Measurements from ENCODE around the gene NEU2.

The NEU2 gene

GRCh38 chr2:233055362-233055761 is 22.9 kb downstream of the NEU2 start:
- H3K4me1 ChIP-seq (ENCODE audit: control insufficient read depth, insufficient read depth, low read length), result peaks cover 6% of the 10 kb centered on the region
- no peaks in the 10 kb centered on the region for H3K27me3 ChIP-seq (ENCODE audit: control insufficient read depth, insufficient read depth, low read length)
- no peak overlapping the region for H3K4me3 ChIP-seq (ENCODE audit: low read length)
- no peak overlapping the region for H3K9ac ChIP-seq (ENCODE audit: low read length)
- H3K36me3 ChIP-seq (ENCODE audit: control insufficient read depth, insufficient read depth, low read length), result no peaks in the 10 kb centered on the region
- no peaks in the 10 kb centered on the region for H3K9me3 ChIP-seq (ENCODE audit: control insufficient read depth, low read length)

GRCh38 chr2:233056961-233057605 is 24.6 kb downstream of the NEU2 start:
- H3K4me3 ChIP-seq (ENCODE audit: low read length), result no peak overlapping the region
- no peaks in the 10 kb centered on the region for H3K27me3 ChIP-seq (ENCODE audit: control insufficient read depth, insufficient read depth, low read length)
- no peak overlapping the region for H3K9ac ChIP-seq (ENCODE audit: low read length)
- no peaks in the 10 kb centered on the region for H3K36me3 ChIP-seq (ENCODE audit: control insufficient read depth, insufficient read depth, low read length)
- H3K4me1 ChIP-seq (ENCODE audit: control insufficient read depth, insufficient read depth, low read length), result peaks cover 20% of the 10 kb centered on the region
- H3K9me3 ChIP-seq (ENCODE audit: control insufficient read depth, low read length), result no peaks in the 10 kb centered on the region

DNA sequence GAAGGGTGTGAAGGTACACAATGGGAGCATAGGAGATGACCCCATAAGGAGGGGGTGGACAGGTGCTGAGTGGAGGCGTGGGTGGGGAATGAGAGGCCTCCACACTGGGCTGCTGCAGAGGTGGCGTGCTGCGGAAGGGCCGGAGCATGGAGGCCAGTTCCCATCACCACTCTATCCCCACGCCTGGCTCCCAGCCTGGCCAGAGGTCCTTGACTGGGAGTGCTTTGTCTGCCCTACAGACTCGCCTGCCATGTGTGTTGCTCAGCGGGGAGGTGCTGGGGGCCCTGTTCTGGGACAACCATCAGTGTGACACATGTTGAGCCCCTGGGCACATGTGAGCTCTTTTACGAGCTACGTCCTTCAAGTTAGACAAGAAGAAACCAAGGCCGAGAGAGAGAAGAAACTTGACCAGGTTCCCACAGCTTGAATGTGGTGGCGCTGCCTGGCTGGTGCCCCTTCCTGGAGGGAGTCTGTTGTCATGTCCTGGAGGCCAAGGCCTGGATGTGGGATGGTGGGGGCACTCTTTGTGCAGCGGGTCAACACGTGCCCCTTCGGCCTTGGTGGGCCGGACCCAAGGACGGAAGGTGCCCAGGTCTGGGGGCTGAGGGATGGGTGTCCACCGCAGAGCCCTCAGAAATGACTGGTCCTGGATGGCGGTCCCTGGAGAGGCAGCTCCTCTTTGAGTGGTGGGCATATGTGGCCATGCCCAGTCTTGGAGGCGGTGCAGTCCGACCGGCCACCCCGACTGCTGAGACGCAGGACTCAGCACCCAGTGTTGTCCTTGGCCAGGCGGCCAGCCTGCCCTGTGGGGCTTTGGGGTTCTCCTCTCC is 26.5 kb downstream of the NEU2 start:
- Histone ChIP-seq H3K4me1 (ENCODE audit: control insufficient read depth, insufficient read depth, low read length) (peaks cover 34% of the 10 kb centered on the region), H3K9ac (ENCODE audit: low read length) (peak overlapping the region; percentile 45), H3K36me3 (ENCODE audit: control insufficient read depth, insufficient read depth, low read length) (no peaks in the 10 kb centered on the region), H3K27me3 (ENCODE audit: control insufficient read depth, insufficient read depth, low read length) (no peaks in the 10 kb centered on the region), H3K9me3 (ENCODE audit: control insufficient read depth, low read length) (no peaks in the 10 kb centered on the region), H3K4me3 (ENCODE audit: low read length) (no peak overlapping the region)

- no peaks in the 10 kb centered on the region for H3K36me3 ChIP-seq (ENCODE audit: control insufficient read depth, insufficient read depth, low read length)
- peaks cover 36% of the 10 kb centered on the region for H3K4me1 ChIP-seq (ENCODE audit: control insufficient read depth, insufficient read depth, low read length)
- H3K27me3 ChIP-seq (ENCODE audit: control insufficient read depth, insufficient read depth, low read length), result no peaks in the 10 kb centered on the region
- H3K9me3 ChIP-seq (ENCODE audit: control insufficient read depth, low read length), result no peaks in the 10 kb centered on the region
- peak overlapping the region; percentile 45 for H3K9ac ChIP-seq (ENCODE audit: low read length)
- no peak overlapping the region for H3K4me3 ChIP-seq (ENCODE audit: low read length)
Measured at GRCh38 chr2:233059547-233059796, 27.0 kb downstream of the NEU2 start.

- H3K4me1 ChIP-seq (ENCODE audit: control insufficient read depth, insufficient read depth, low read length), result peaks cover 39% of the 10 kb centered on the region
- H3K9ac ChIP-seq (ENCODE audit: low read length), result peak within 1 kb of the TSS; percentile 47
- no peak within 1 kb of the TSS for H3K4me3 ChIP-seq (ENCODE audit: low read length)
- no peaks in the 10 kb centered on the region for H3K27me3 ChIP-seq (ENCODE audit: control insufficient read depth, insufficient read depth, low read length)
- no peaks in the 10 kb centered on the region for H3K9me3 ChIP-seq (ENCODE audit: control insufficient read depth, low read length)
- no peaks in the 10 kb centered on the region for H3K36me3 ChIP-seq (ENCODE audit: control insufficient read depth, insufficient read depth, low read length)
Measured at GRCh38 chr2:233059797-233060500, 27.5 kb downstream of the NEU2 start, which contains the start of gene INPP5D. INPP5D (plus strand) TSS chr2:233060342; CDS start chr2:233060479, 137 bp downstream.

- peaks cover 39% of the 10 kb centered on the region for H3K4me1 ChIP-seq (ENCODE audit: control insufficient read depth, insufficient read depth, low read length)
- no peaks in the 10 kb centered on the region for H3K27me3 ChIP-seq (ENCODE audit: control insufficient read depth, insufficient read depth, low read length)
- H3K36me3 ChIP-seq (ENCODE audit: control insufficient read depth, insufficient read depth, low read length), result no peaks in the 10 kb centered on the region
- no peak overlapping the region for H3K4me3 ChIP-seq (ENCODE audit: low read length)
- no peaks in the 10 kb centered on the region for H3K9me3 ChIP-seq (ENCODE audit: control insufficient read depth, low read length)
- peak overlapping the region; percentile 45 for H3K9ac ChIP-seq (ENCODE audit: low read length)
Measured at GRCh38 chr2:233060501-233060979, 28.1 kb downstream of the NEU2 start.

- H3K4me3 ChIP-seq (ENCODE audit: low read length), result no peak overlapping the region
- H3K36me3 ChIP-seq (ENCODE audit: control insufficient read depth, insufficient read depth, low read length), result no peaks in the 10 kb centered on the region
- H3K9ac ChIP-seq (ENCODE audit: low read length), result peak overlapping the region; percentile 47
- H3K4me1 ChIP-seq (ENCODE audit: control insufficient read depth, insufficient read depth, low read length), result peaks cover 39% of the 10 kb centered on the region
- no peaks in the 10 kb centered on the region for H3K27me3 ChIP-seq (ENCODE audit: control insufficient read depth, insufficient read depth, low read length)
- no peaks in the 10 kb centered on the region for H3K9me3 ChIP-seq (ENCODE audit: control insufficient read depth, low read length)
Measured at GRCh38 chr2:233060980-233061590, 28.6 kb downstream of the NEU2 start.

GRCh38 chr2:233061591-233062450 is 29.3 kb downstream of the NEU2 start:
- Histone ChIP-seq H3K4me1 (ENCODE audit: control insufficient read depth, insufficient read depth, low read length) (peaks cover 43% of the 10 kb centered on the region), H3K9ac (ENCODE audit: low read length) (peak overlapping the region; percentile 47), H3K4me3 (ENCODE audit: low read length) (no peak overlapping the region), H3K27me3 (ENCODE audit: control insufficient read depth, insufficient read depth, low read length) (no peaks in the 10 kb centered on the region), H3K9me3 (ENCODE audit: control insufficient read depth, low read length) (no peaks in the 10 kb centered on the region), H3K36me3 (ENCODE audit: control insufficient read depth, insufficient read depth, low read length) (no peaks in the 10 kb centered on the region)

GRCh38 chr2:233062451-233062850 is 30.0 kb downstream of the NEU2 start:
- peaks cover 49% of the 10 kb centered on the region for H3K4me1 ChIP-seq (ENCODE audit: control insufficient read depth, insufficient read depth, low read length)
- no peak overlapping the region for H3K4me3 ChIP-seq (ENCODE audit: low read length)
- no peaks in the 10 kb centered on the region for H3K9me3 ChIP-seq (ENCODE audit: control insufficient read depth, low read length)
- no peaks in the 10 kb centered on the region for H3K27me3 ChIP-seq (ENCODE audit: control insufficient read depth, insufficient read depth, low read length)
- H3K9ac ChIP-seq (ENCODE audit: low read length), result peak overlapping the region; percentile 37
- H3K36me3 ChIP-seq (ENCODE audit: control insufficient read depth, insufficient read depth, low read length), result no peaks in the 10 kb centered on the region

DNA sequence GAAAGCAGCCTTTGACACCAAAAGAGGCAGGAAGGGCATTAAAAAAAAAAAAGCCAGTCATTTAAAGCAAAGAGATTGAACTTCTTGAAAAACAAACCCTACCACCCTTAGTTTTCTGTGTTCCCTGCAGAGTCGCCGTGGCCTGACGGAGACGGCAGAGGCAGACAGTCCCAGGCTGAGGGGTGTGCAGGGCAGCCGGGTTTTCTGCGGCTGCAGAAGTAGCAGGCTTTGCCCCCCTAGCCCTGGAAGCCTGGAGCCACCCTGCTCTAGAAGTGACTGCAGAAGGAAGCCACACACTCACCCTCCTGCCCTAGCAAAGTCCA is 30.4 kb downstream of the NEU2 start:
- Histone ChIP-seq H3K4me1 (ENCODE audit: control insufficient read depth, insufficient read depth, low read length) (peaks cover 49% of the 10 kb centered on the region), H3K9me3 (ENCODE audit: control insufficient read depth, low read length) (no peaks in the 10 kb centered on the region), H3K4me3 (ENCODE audit: low read length) (no peak overlapping the region), H3K9ac (ENCODE audit: low read length) (no peak overlapping the region), H3K36me3 (ENCODE audit: control insufficient read depth, insufficient read depth, low read length) (no peaks in the 10 kb centered on the region), H3K27me3 (ENCODE audit: control insufficient read depth, insufficient read depth, low read length) (no peaks in the 10 kb centered on the region)

DNA sequence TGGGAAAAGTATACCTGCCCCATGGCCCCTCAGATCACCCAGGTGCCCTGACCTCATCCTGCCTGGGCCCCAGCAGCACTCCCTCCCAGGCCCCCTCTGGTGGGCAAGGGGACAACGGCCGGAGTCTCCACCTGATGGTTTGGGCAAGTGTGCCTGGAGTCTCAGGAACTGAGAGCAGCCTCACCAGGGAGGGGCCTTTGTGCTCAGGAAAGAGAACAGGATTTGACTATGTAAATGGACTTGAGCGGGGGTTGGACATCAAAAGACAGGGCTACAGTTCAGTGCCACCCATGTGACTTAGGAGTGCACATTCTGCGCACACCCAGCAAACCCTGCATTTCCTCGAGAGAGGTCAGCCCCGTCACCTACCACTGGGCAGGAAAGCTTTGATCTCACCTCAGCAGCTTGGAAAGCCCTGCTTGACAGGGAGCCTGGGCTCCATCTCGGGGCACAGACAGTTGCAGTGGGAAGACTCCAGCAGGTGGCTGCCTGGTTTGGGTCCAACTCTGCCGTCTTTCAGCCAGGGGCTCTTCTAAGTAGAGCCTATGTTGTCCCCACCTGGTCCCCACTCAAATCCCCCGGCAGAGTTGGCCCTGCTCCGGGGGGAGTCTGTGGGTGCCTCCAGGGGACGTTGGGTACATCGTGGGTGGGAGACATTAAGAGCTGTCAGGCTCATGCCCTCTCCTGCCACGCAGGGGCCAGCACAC is 30.9 kb downstream of the NEU2 start:
- Histone ChIP-seq H3K27me3 (ENCODE audit: control insufficient read depth, insufficient read depth, low read length) (no peaks in the 10 kb centered on the region), H3K4me1 (ENCODE audit: control insufficient read depth, insufficient read depth, low read length) (peaks cover 49% of the 10 kb centered on the region), H3K9ac (ENCODE audit: low read length) (no peak overlapping the region), H3K4me3 (ENCODE audit: low read length) (no peak overlapping the region), H3K9me3 (ENCODE audit: control insufficient read depth, low read length) (no peaks in the 10 kb centered on the region), H3K36me3 (ENCODE audit: control insufficient read depth, insufficient read depth, low read length) (no peaks in the 10 kb centered on the region)

Data from mucosa of stomach (tissue), 1 donor.